GM12878 (cell line): ENCODE data around the gene RAD51B. TPM values are rescaled to one million over a fixed set of nuclear protein-coding genes. Genes with fewer than 3 reads are reported as not detected.

ENCODE experiments used
- ATAC-seq: fragments of 200-7000 bp; cut with Tn5 transposase; 3 replicates; pipeline ENCODE4 v1.9.1; 2020; ENCODE audit warnings: mild to moderate bottlenecking, moderate library complexity
- BruUV-seq: library from RNA; stranded (reverse); fragments of 400-500 nt; replicated peaks from 2 replicates; lab custom pipeline; 2021; lab: Mats Ljungman, UMichigan
- CTCF ChIA-PET: fragments of 300-600 bp; sonication (Branson Sonifier 250); formaldehyde crosslinking; extraction: SDS; loops from one replicate; lab custom pipeline; 2021; ENCODE audit warnings: inconsistent platforms; lab: Yijun Ruan, JAX
- POLR2A ChIA-PET: fragments of 350-600 bp; formaldehyde crosslinking; extraction: SDS; loops from one replicate; lab custom pipeline; 2021; ENCODE audit warnings: inconsistent platforms; lab: Charles Lee
- RAD21 ChIA-PET: fragments of 300-600 bp; sonication (Branson Sonifier 250); formaldehyde crosslinking; loops from one replicate; lab custom pipeline; 2023; ENCODE audit warnings: antibody characterized with exemption; ENCODE audit not compliant: unreplicated experiment; lab: Charles Lee
- SMC1A ChIA-PET: fragments of 300-600 bp; sonication (Branson Sonifier 250); formaldehyde crosslinking; loops from one replicate; lab custom pipeline; 2023; ENCODE audit not compliant: unreplicated experiment, uncharacterized antibody; lab: Charles Lee
- DNase-seq: peaks from one replicate; pipeline ENCODE4 v3.0.0-alpha.2; 2011; ENCODE audit warnings: low read depth, low spot score
- FAIRE-seq: peaks from 3 replicates; lab custom pipeline; 2011; peaks lifted over from hg19 to GRCh38; lab: Jason Lieb, UNC
- H2AFZ ChIP-seq: 2 replicates; pipeline ENCODE4 v1.6.0; 2011; ENCODE audit warnings: low read depth, low read length, control low read depth; ENCODE audit not compliant: control insufficient read depth
- H3K27ac ChIP-seq: 2 replicates; pipeline ENCODE4 v1.5.1; 2011; ENCODE audit warnings: control low read depth; ENCODE audit not compliant: control insufficient read depth, insufficient read depth
- H3K27me3 ChIP-seq, 2 experiments: replicated peaks in 1 of 2; 2 replicates each; pipeline versions ENCODE4 v1.6.0 to v1.6.1; 2011; ENCODE audit warnings: low read length in 1 of 2; ENCODE audit not compliant: control insufficient read depth in 2 of 2, insufficient read depth in 2 of 2
- H3K36me3 ChIP-seq, 2 experiments: 2 replicates each; pipeline ENCODE4 v1.5.1; 2011; ENCODE audit warnings: low read length in 1 of 2; ENCODE audit not compliant: control insufficient read depth in 2 of 2, insufficient read depth in 2 of 2
- H3K4me1 ChIP-seq: 2 replicates; pipeline ENCODE4 v1.6.1; 2011; ENCODE audit warnings: mild to moderate bottlenecking, low read length, moderate library complexity, mixed read lengths; ENCODE audit not compliant: control insufficient read depth, insufficient read depth
- H3K4me2 ChIP-seq: 2 replicates; pipeline ENCODE4 v1.6.0; 2011; ENCODE audit warnings: control low read depth; ENCODE audit not compliant: control insufficient read depth, insufficient read depth
- H3K4me3 ChIP-seq: fragments of 200-600 bp; sonication (generic); 2 replicates; pipeline ENCODE4 v1.5.1; 2016
- H3K79me2 ChIP-seq: 2 replicates; pipeline ENCODE4 v1.6.0; 2011; ENCODE audit warnings: low read length; ENCODE audit not compliant: control insufficient read depth, insufficient read depth
- H3K9ac ChIP-seq: 2 replicates; pipeline ENCODE4 v1.8.0; 2011; ENCODE audit warnings: low read length, control low read depth, mixed read lengths; ENCODE audit not compliant: control insufficient read depth, insufficient read depth
- H3K9me3 ChIP-seq: replicated peaks from 3 replicates; pipeline ENCODE4 v1.5.1; 2011; ENCODE audit warnings: mild to moderate bottlenecking, low read length; ENCODE audit not compliant: control insufficient read depth, insufficient read depth
- H4K20me1 ChIP-seq: 2 replicates; pipeline ENCODE4 v1.6.0; 2011; ENCODE audit not compliant: control insufficient read depth, insufficient read depth
- BCL11A ChIP-seq: IDR thresholded peaks from 2 replicates; pipeline ENCODE4 v1.6.1; 2011; ENCODE audit warnings: low read depth, low read length
- CBX3 ChIP-seq: fragments of 200-600 bp; sonication (generic); IDR thresholded peaks from 2 replicates; pipeline ENCODE4 v1.6.1; 2016; ENCODE audit warnings: low read depth, borderline replicate concordance
- HCFC1 ChIP-seq: fragments of 150-350 bp; IDR thresholded peaks from 2 replicates; pipeline ENCODE4 v1.6.1; 2014; ENCODE audit warnings: low read length
- IKZF1 ChIP-seq: fragments of 450-650 bp; conservative IDR thresholded peaks from 2 replicates; pipeline ENCODE4 v1.6.1; 2017; ENCODE audit warnings: antibody characterized with exemption, mild to moderate bottlenecking
- IKZF2 ChIP-seq, 2 experiments: fragments of 450-650 bp; IDR thresholded peaks; 2 replicates each; pipeline ENCODE4 v1.6.1; 2017; ENCODE audit warnings: mild to moderate bottlenecking in 2 of 2, moderate library complexity in 2 of 2
- NFYB ChIP-seq: IDR thresholded peaks from 2 replicates; pipeline ENCODE4 v1.6.1; 2011; ENCODE audit warnings: low read depth, mild to moderate bottlenecking, low read length, improper control_type of control experiment, moderate library complexity; ENCODE audit not compliant: insufficient read depth
- SMARCA5 ChIP-seq: fragments of 450-650 bp; IDR thresholded peaks from 2 replicates; pipeline ENCODE4 v1.6.1; 2017; ENCODE audit warnings: mild to moderate bottlenecking
- SREBF1 ChIP-seq: IDR thresholded peaks from 2 replicates; pipeline ENCODE4 v1.6.1; 2012; ENCODE audit warnings: mild to moderate bottlenecking, low read length
- ZNF24 ChIP-seq: fragments of 450-650 bp; IDR thresholded peaks from 2 replicates; pipeline ENCODE4 v1.6.1; 2017; ENCODE audit warnings: antibody characterized with exemption, mild to moderate bottlenecking
- ZNF384 ChIP-seq: IDR thresholded peaks from 2 replicates; pipeline ENCODE4 v1.6.1; 2012; ENCODE audit warnings: low read depth, mild to moderate bottlenecking, low read length, improper control_type of control experiment, borderline replicate concordance
- ZNF687 ChIP-seq: fragments of 450-650 bp; IDR thresholded peaks from 2 replicates; pipeline ENCODE4 v1.6.1; 2017; ENCODE audit warnings: mild to moderate bottlenecking, moderate library complexity
- WGBS: methylation state at CpG from one replicate; pipeline ENCODE4 v1.1.6; 2016; ENCODE audit warnings: low lambda C conversion rate; ENCODE audit not compliant: insufficient replicate concordance, insufficient coverage; ENCODE audit errors: missing lambda C conversion rate; 5-methylcytosine and 5-hydroxymethylcytosine counted together
- in situ Hi-C: fragments of 300-500 bp; cut with MboI; formaldehyde crosslinking; loops from 9 replicates; pipeline ENCODE4 v1.14.3; 2018; ENCODE audit warnings: mixed read lengths
- intact Hi-C: fragments of 100-400 bp; cut with micrococcal nuclease; formaldehyde crosslinking; loops from one replicate; pipeline ENCODE4 v1.14.2; 2022; ENCODE audit not compliant: unreplicated experiment
- polyA plus RNA-seq, 11 experiments: library from polyadenylated mRNA; depleted of rRNA in 4 of 11; unstranded in 6 of 11; stranded (reverse) in 5 of 11; fragments of >200 nt; fragmentation: Nextera tagmentation in 4 of 11; fragmentation: Illumina TruSeq in 1 of 11; extraction: Ambion mirVana in 4 of 11; extraction: Trizol in 1 of 11; gene quantifications; 1 replicate in 1 of 11; 2 replicates in 10 of 11; pipeline versions ENCODE4 v1.2.1 to v1.2.3, GENCODE V29; 2011 to 2016; ENCODE audit warnings: inconsistent platforms in 2 of 11, missing spikeins in 2 of 11, low read depth in 1 of 11
- total RNA-seq, 4 experiments: library from RNA; depleted of rRNA in 3 of 4; stranded (reverse); fragments of >200 nt in 3 of 4; fragmentation: Illumina TruSeq in 1 of 4; extraction: Trizol in 1 of 4; gene quantifications; 2 replicates each; pipeline versions ENCODE4 v1.2.1 to v1.2.3, GENCODE V29; 2013 to 2021
- TF ChIP-seq, protein P1 (sequence below): fragments of 450-650 bp; formaldehyde crosslinking; IDR thresholded peaks from 2 replicates; pipeline ENCODE4 v1.5.0; 2022; ENCODE audit warnings: mild to moderate bottlenecking, missing genetic modification characterization
- TF ChIP-seq, protein P2 (sequence below): IDR thresholded peaks from 2 replicates; pipeline ENCODE4 v1.6.1; 2011; ENCODE audit warnings: mild to moderate bottlenecking, low read depth, low read length, moderate library complexity; ENCODE audit not compliant: insufficient replicate concordance

RAD51B gene
- total and polyA plus RNA-seq, 10 of the 15 experiments (the other 5 are each of a cell fraction or from before 2014, with no cell fraction given): 9.8 to 26.8 (median 21.3) TPM

DNA sequence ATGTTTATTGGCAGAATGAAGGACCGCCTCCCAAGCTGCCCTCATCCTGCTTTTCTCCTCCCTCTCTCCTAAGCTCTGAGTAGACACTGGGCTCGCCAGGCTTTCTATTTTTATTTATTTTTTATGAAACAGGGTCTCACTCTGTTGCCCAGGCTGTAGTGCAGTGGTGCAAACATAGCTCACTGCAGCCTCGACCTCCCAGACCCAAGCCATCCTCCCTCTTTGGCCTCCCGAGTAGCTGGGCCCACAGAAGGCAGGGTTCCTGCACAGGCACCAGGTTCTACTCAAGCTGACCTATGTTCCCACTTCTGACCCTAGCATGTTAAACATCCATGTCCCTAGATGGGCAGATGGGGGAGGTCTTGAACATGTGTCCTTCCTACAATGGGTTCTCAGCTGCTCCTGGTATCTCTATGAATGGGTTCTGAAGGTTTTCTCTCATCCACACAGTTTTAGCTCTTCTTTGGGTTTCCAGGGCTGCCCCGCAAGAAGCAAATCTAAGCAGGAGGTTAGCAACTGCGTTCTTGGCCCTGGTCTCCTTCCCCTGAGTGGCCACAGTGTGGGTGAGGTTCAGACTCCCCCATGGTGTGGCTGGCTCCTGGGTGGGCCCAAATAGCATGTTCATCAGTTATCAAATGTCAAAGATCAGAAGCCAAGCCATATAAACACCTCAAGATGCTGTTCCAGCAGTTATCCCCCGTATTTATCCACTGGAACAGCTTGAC is 805.9 kb downstream of the RAD51B start:
- in situ Hi-C loops (no loop called here), intact Hi-C loops (no loop called here)
- H4K20me1 ChIP-seq: no peaks in the 10 kb centered on the region
- H3K79me2 ChIP-seq: no peaks in the 10 kb centered on the region
- FAIRE-seq (no peak), DNase-seq (no peak), ATAC-seq (no peak)
- no peak overlapping the region for H2AFZ ChIP-seq
- 38% methylated on average over 7 of the region's 7 CpGs for WGBS
- BruUV-seq: no TSS peak
- no peak overlapping the region for H3K4me2 ChIP-seq
- ChIA-PET SMC1A (interaction anchor here (0.6 to 2.4 kb wide), 8 partner anchors 9 to 375 kb away, joined by 3 to 9 read pairs (median 4); no protein-coding TSS in a partner anchor), RAD21 (no interaction called here), CTCF (interaction anchor here (0.7 to 0.9 kb wide), 2 partner anchors 10 to 28 kb away, joined by 3 read pairs; no protein-coding TSS in a partner anchor), POLR2A (interaction anchor here (0.7 to 1.8 kb wide), 3 partner anchors 13 to 154 kb away, joined by 3 to 5 read pairs (median 4); no protein-coding TSS in a partner anchor)
- no peaks in the 10 kb centered on the region; the same call in 2 of the 3 replicates for H3K9me3 ChIP-seq
- H3K4me1 ChIP-seq: peaks cover 10% of the 10 kb centered on the region
- no peak overlapping the region for H3K4me3 ChIP-seq
- H3K27me3 ChIP-seq: no peaks in the 10 kb centered on the region; a peak in 1 of 4 replicates
- H3K9ac ChIP-seq: no peak overlapping the region
- H3K36me3 ChIP-seq: no peaks in the 10 kb centered on the region
- TF ChIP-seq IKZF2 (IDR thresholded peaks at IDR 0.05): no peak
- TF ChIP-seq, protein P1, sequence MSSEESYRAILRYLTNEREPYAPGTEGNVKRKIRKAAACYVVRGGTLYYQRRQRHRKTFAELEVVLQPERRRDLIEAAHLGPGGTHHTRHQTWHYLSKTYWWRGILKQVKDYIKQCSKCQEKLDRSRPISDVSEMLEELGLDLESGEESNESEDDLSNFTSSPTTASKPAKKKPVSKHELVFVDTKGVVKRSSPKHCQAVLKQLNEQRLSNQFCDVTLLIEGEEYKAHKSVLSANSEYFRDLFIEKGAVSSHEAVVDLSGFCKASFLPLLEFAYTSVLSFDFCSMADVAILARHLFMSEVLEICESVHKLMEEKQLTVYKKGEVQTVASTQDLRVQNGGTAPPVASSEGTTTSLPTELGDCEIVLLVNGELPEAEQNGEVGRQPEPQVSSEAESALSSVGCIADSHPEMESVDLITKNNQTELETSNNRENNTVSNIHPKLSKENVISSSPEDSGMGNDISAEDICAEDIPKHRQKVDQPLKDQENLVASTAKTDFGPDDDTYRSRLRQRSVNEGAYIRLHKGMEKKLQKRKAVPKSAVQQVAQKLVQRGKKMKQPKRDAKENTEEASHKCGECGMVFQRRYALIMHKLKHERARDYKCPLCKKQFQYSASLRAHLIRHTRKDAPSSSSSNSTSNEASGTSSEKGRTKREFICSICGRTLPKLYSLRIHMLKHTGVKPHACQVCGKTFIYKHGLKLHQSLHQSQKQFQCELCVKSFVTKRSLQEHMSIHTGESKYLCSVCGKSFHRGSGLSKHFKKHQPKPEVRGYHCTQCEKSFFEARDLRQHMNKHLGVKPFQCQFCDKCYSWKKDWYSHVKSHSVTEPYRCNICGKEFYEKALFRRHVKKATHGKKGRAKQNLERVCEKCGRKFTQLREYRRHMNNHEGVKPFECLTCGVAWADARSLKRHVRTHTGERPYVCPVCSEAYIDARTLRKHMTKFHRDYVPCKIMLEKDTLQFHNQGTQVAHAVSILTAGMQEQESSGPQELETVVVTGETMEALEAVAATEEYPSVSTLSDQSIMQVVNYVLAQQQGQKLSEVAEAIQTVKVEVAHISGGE (CRISPR knock-in tag): no peak
- no peak for TF ChIP-seq ZNF384
- TF ChIP-seq SMARCA5: no peak
- TF ChIP-seq HCFC1: no peak
- TF ChIP-seq, protein P2, sequence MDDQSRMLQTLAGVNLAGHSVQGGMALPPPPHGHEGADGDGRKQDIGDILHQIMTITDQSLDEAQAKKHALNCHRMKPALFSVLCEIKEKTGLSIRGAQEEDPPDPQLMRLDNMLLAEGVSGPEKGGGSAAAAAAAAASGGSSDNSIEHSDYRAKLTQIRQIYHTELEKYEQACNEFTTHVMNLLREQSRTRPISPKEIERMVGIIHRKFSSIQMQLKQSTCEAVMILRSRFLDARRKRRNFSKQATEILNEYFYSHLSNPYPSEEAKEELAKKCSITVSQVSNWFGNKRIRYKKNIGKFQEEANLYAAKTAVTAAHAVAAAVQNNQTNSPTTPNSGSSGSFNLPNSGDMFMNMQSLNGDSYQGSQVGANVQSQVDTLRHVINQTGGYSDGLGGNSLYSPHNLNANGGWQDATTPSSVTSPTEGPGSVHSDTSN: no peak
- TF ChIP-seq CBX3: no peak
- TF ChIP-seq IKZF1: no peak
- TF ChIP-seq SREBF1: no peak
- no peak for TF ChIP-seq ZNF687
- no peak for TF ChIP-seq BCL11A
- no peak for TF ChIP-seq ZNF24
- TF ChIP-seq NFYB: no peak
- H3K27ac ChIP-seq: no peak overlapping the region
